ENCODE measurements around the gene CAVIN2.
A peak's percentile ranks its signal among the peaks of the same experiment; 100 is the strongest.

The CAVIN2 gene, protein sequence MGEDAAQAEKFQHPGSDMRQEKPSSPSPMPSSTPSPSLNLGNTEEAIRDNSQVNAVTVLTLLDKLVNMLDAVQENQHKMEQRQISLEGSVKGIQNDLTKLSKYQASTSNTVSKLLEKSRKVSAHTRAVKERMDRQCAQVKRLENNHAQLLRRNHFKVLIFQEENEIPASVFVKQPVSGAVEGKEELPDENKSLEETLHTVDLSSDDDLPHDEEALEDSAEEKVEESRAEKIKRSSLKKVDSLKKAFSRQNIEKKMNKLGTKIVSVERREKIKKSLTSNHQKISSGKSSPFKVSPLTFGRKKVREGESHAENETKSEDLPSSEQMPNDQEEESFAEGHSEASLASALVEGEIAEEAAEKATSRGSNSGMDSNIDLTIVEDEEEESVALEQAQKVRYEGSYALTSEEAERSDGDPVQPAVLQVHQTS

GRCh38 chr2:191846515-191847476, at the start of gene CAVIN2:
Gene CAVIN2, minus strand, starts transcription at chr2:191847088. Its CDS starts 163 bp downstream, at chr2:191846925.
- peaks cover 10% of the 10 kb centered on the region for H3K4me1 ChIP-seq (ENCODE audit: control insufficient read depth, insufficient read depth, low read length)
- H3K9me3 ChIP-seq (ENCODE audit: control insufficient read depth, low read length), result no peaks in the 10 kb centered on the region
- peak within 1 kb of the TSS; percentile 42 for H3K9ac ChIP-seq (ENCODE audit: low read length)
- no peaks in the 10 kb centered on the region for H3K27me3 ChIP-seq (ENCODE audit: control insufficient read depth, insufficient read depth, low read length)
- H3K36me3 ChIP-seq (ENCODE audit: control insufficient read depth, insufficient read depth, low read length), result no peaks in the 10 kb centered on the region
- no peak within 1 kb of the TSS for H3K4me3 ChIP-seq (ENCODE audit: low read length)

DNA sequence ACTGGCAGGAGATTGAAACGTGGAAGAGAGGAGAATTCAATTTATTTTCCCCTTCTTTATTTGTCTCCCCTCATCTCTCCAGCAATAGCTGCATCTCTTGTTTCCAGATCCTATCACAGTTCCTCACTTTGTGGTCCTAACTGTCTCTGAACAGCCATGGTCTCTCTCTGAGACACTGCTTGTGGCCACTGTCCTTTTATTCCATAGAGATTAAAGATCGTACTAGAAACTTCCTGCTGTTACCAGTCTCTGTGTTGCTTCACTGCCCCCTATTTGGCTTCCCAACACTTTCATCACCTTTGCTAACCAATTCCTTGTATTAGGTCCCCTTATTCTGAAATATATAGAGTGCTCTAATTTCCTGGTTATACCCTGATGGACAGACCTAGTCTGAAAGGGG, 48.9 kb upstream of the CAVIN2 start:
- Histone ChIP-seq H3K4me3 (ENCODE audit: low read length) (no peak overlapping the region), H3K27me3 (ENCODE audit: control insufficient read depth, insufficient read depth, low read length) (no peaks in the 10 kb centered on the region), H3K4me1 (ENCODE audit: control insufficient read depth, insufficient read depth, low read length) (no peaks in the 10 kb centered on the region), H3K36me3 (ENCODE audit: control insufficient read depth, insufficient read depth, low read length) (no peaks in the 10 kb centered on the region), H3K9ac (ENCODE audit: low read length) (no peak overlapping the region), H3K9me3 (ENCODE audit: control insufficient read depth, low read length) (no peaks in the 10 kb centered on the region)

DNA sequence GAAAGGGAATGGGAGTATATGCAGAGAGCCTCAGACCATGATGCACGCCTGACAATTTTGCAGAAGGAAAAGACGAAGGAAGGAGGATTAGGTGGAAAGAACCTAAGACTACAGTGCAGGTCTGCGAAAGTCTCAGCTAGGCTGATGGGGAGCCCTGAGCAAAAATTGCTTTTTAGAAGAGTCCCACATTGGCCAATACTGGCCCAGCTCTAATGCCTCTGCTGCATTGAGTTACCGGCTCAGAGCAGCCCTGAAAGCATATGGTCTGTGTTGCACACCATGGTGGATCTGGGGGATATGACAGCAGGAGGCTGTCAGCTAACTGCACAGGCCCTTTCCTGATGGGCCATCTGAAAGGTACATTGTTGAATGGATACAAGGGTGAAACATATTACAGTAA, 48.3 kb upstream of the CAVIN2 start:
- Histone ChIP-seq H3K4me3 (ENCODE audit: low read length) (no peak overlapping the region), H3K4me1 (ENCODE audit: control insufficient read depth, insufficient read depth, low read length) (no peaks in the 10 kb centered on the region), H3K9me3 (ENCODE audit: control insufficient read depth, low read length) (no peaks in the 10 kb centered on the region)

GRCh38 chr2:191894681-191895147, 47.8 kb upstream of the CAVIN2 start:
- no peak overlapping the region for H3K9ac ChIP-seq (ENCODE audit: low read length)
- H3K4me3 ChIP-seq (ENCODE audit: low read length), result no peak overlapping the region
- no peaks in the 10 kb centered on the region for H3K9me3 ChIP-seq (ENCODE audit: control insufficient read depth, low read length)
- no peaks in the 10 kb centered on the region for H3K4me1 ChIP-seq (ENCODE audit: control insufficient read depth, insufficient read depth, low read length)
- no peaks in the 10 kb centered on the region for H3K36me3 ChIP-seq (ENCODE audit: control insufficient read depth, insufficient read depth, low read length)
- no peaks in the 10 kb centered on the region for H3K27me3 ChIP-seq (ENCODE audit: control insufficient read depth, insufficient read depth, low read length)

More for the DNA sequence above, 48.3 kb upstream of the CAVIN2 start:
- Histone ChIP-seq H3K9ac (ENCODE audit: low read length) (no peak overlapping the region), H3K27me3 (ENCODE audit: control insufficient read depth, insufficient read depth, low read length) (no peaks in the 10 kb centered on the region), H3K36me3 (ENCODE audit: control insufficient read depth, insufficient read depth, low read length) (no peaks in the 10 kb centered on the region)

DNA sequence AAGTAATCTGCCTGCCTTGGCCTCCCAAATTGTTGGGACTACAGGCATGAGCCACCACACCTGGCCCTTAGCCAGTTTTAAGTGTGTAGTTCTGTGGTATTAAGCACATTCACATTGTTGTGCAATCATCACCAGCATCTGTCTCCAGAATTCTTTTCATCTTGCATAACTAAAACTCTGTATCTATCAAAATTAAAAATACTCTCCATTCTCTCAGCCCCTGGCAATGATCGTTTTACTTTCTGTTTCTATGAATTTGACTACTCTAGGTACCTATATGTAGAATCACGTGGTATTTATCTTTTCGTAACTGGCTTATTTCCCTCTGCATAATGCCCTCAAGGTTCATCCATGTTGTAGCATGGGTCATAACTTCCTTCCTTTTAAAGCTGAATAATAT, 45.5 kb upstream of the CAVIN2 start:
- H3K9me3 ChIP-seq (ENCODE audit: control insufficient read depth, low read length), result no peaks in the 10 kb centered on the region
- H3K4me3 ChIP-seq (ENCODE audit: low read length), result no peak overlapping the region
- no peaks in the 10 kb centered on the region for H3K4me1 ChIP-seq (ENCODE audit: control insufficient read depth, insufficient read depth, low read length)
- H3K36me3 ChIP-seq (ENCODE audit: control insufficient read depth, insufficient read depth, low read length), result no peaks in the 10 kb centered on the region
- H3K27me3 ChIP-seq (ENCODE audit: control insufficient read depth, insufficient read depth, low read length), result no peaks in the 10 kb centered on the region
- no peak overlapping the region for H3K9ac ChIP-seq (ENCODE audit: low read length)

GRCh38 chr2:191891656-191892055, 44.8 kb upstream of the CAVIN2 start:
- H3K4me3 ChIP-seq (ENCODE audit: low read length), result no peak overlapping the region
- no peaks in the 10 kb centered on the region for H3K27me3 ChIP-seq (ENCODE audit: control insufficient read depth, insufficient read depth, low read length)
- H3K9me3 ChIP-seq (ENCODE audit: control insufficient read depth, low read length), result no peaks in the 10 kb centered on the region
- H3K9ac ChIP-seq (ENCODE audit: low read length), result no peak overlapping the region
- H3K36me3 ChIP-seq (ENCODE audit: control insufficient read depth, insufficient read depth, low read length), result no peaks in the 10 kb centered on the region
- no peaks in the 10 kb centered on the region for H3K4me1 ChIP-seq (ENCODE audit: control insufficient read depth, insufficient read depth, low read length)

GRCh38 chr2:191889931-191890330, 43.0 kb upstream of the CAVIN2 start:
- H3K4me1 ChIP-seq (ENCODE audit: control insufficient read depth, insufficient read depth, low read length), result no peaks in the 10 kb centered on the region
- H3K9me3 ChIP-seq (ENCODE audit: control insufficient read depth, low read length), result no peaks in the 10 kb centered on the region
- H3K9ac ChIP-seq (ENCODE audit: low read length), result no peak overlapping the region
- no peak overlapping the region for H3K4me3 ChIP-seq (ENCODE audit: low read length)
- no peaks in the 10 kb centered on the region for H3K27me3 ChIP-seq (ENCODE audit: control insufficient read depth, insufficient read depth, low read length)
- no peaks in the 10 kb centered on the region for H3K36me3 ChIP-seq (ENCODE audit: control insufficient read depth, insufficient read depth, low read length)

DNA sequence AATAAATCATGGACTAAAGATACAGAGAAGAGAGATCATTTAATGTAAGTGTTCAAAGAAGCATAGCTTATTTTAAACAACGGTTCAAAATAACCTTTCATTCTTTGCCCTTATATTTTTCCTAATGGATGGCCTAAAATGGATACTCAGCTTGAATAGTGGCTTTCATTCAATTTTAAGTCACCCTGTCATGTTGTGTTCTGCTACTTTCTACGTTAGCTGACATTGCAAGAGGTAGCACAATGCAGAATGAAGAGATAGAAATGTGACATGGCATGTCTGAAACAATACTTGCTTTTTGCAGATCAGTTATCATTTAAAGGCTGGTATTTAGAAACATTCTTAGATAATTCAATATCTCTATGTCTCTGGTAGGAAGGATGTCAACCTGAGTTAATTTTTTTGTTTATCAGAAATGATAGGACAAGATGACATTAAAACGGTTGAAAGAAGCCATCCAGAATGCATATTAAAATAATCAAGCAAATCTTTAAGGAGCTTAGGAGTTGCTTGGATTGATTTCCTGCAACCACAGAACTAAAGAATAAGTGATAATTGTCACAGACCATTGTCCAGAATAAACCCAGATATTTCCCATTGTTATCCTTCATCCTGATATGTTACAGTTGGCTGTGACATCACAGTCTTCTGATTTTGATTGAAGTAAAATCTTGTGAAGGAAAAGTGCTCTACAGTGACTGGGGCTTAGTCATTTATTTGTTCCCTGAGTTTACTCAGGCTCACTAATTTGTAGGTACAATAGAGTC, 41.7 kb upstream of the CAVIN2 start:
- H3K27me3 ChIP-seq (ENCODE audit: control insufficient read depth, insufficient read depth, low read length), result no peaks in the 10 kb centered on the region
- no peak overlapping the region for H3K4me3 ChIP-seq (ENCODE audit: low read length)
- H3K9ac ChIP-seq (ENCODE audit: low read length), result no peak overlapping the region
- no peaks in the 10 kb centered on the region for H3K9me3 ChIP-seq (ENCODE audit: control insufficient read depth, low read length)
- no peaks in the 10 kb centered on the region for H3K36me3 ChIP-seq (ENCODE audit: control insufficient read depth, insufficient read depth, low read length)
- H3K4me1 ChIP-seq (ENCODE audit: control insufficient read depth, insufficient read depth, low read length), result no peaks in the 10 kb centered on the region

- Histone ChIP-seq H3K4me3 (ENCODE audit: low read length) (no peak overlapping the region), H3K9ac (ENCODE audit: low read length) (no peak overlapping the region), H3K9me3 (ENCODE audit: control insufficient read depth, low read length) (no peaks in the 10 kb centered on the region), H3K27me3 (ENCODE audit: control insufficient read depth, insufficient read depth, low read length) (no peaks in the 10 kb centered on the region), H3K4me1 (ENCODE audit: control insufficient read depth, insufficient read depth, low read length) (no peaks in the 10 kb centered on the region), H3K36me3 (ENCODE audit: control insufficient read depth, insufficient read depth, low read length) (no peaks in the 10 kb centered on the region)
Observed at GRCh38 chr2:191885650-191886049, 38.8 kb upstream of the CAVIN2 start.

- Histone ChIP-seq H3K4me1 (ENCODE audit: control insufficient read depth, insufficient read depth, low read length) (no peaks in the 10 kb centered on the region), H3K4me3 (ENCODE audit: low read length) (no peak overlapping the region), H3K9ac (ENCODE audit: low read length) (no peak overlapping the region), H3K27me3 (ENCODE audit: control insufficient read depth, insufficient read depth, low read length) (no peaks in the 10 kb centered on the region), H3K9me3 (ENCODE audit: control insufficient read depth, low read length) (no peaks in the 10 kb centered on the region), H3K36me3 (ENCODE audit: control insufficient read depth, insufficient read depth, low read length) (no peaks in the 10 kb centered on the region)
Observed at GRCh38 chr2:191885098-191885497, 38.2 kb upstream of the CAVIN2 start.

DNA sequence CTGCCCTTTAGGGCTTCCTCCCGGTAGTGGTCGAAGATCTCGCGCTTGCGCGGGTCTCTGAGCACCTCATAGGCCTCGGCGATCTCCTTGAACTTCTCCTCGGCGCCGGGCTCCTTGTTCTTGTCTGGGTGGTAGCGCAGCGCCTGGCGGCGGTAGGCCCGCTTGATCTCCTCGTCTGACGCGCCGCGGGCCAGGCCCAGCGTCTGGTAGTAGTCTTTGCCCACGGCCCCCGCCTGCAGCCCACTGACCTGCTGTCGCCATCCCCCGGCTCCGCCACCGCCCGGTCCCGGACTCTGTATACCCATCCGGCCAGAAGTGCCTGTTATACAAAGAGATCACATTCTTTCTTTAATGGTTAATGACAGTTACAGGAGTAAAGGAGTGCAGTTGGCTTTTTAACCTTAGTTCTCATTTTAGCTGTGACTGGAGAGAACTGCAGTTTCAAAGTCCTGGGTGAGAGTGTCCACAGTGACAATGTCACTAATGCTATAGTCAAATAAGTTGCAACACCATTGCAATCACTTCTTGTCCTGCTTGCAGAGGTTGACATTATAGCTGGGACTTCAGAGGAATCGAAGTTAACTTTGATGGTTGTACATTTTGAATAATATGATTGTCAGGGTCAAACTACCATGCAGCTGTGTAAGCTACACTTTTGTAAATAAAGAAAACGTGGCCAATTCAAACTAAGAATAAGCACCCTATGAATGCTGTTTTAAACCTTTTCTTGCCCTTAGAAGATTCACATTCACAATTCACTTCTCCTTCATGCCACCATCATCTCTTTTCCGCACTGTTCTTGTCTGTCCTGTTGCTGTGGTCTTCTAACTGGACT, 35.3 kb upstream of the CAVIN2 start:
- H3K27me3 ChIP-seq (ENCODE audit: control insufficient read depth, insufficient read depth, low read length), result no peaks in the 10 kb centered on the region
- no peak overlapping the region for H3K4me3 ChIP-seq (ENCODE audit: low read length)

More for the DNA sequence above, 35.3 kb upstream of the CAVIN2 start:
- Histone ChIP-seq H3K9me3 (ENCODE audit: control insufficient read depth, low read length) (no peaks in the 10 kb centered on the region), H3K36me3 (ENCODE audit: control insufficient read depth, insufficient read depth, low read length) (no peaks in the 10 kb centered on the region), H3K4me1 (ENCODE audit: control insufficient read depth, insufficient read depth, low read length) (no peaks in the 10 kb centered on the region), H3K9ac (ENCODE audit: low read length) (no peak overlapping the region)
